Stimulated activated naive CD8-positive, alpha-beta T cell treated with anti-CD3 and anti-CD28 coated beads, Interleukin-15, amount 100 ng/mL, for 72 hours (primary cell): ENCODE results near the gene RNF151.
A peak's percentile ranks its signal among the peaks of the same experiment; 100 is the strongest.

ENCODE experiments used
- ATAC-seq: fragments of 150-1000 bp; cut with Tn5 transposase; 2 replicates; pipeline ENCODE4 v1.10.0; 2021; ENCODE audit warnings: mild to moderate bottlenecking, moderate library complexity
- DNase-seq, 2 donors: peaks; one replicate each; pipeline ENCODE4 v3.0.0; 2021 to 2022
- H3K27ac Mint-ChIP-seq, 2 donors: one replicate each; pipeline ENCODE4 v1.8.0; 2022; ENCODE audit warnings: mild to moderate bottlenecking in 2 of 2, mixed read lengths in 2 of 2, moderate library complexity in 2 of 2
- H3K27me3 Mint-ChIP-seq: one replicate; pipeline ENCODE4 v1.8.0; 2022; ENCODE audit warnings: mixed read lengths
- H3K4me1 Mint-ChIP-seq: one replicate; pipeline ENCODE4 v1.8.0; 2022; ENCODE audit warnings: mild to moderate bottlenecking, mixed read lengths
- H3K4me3 Mint-ChIP-seq, 2 donors: one replicate each; pipeline ENCODE4 v1.8.0; 2022; ENCODE audit warnings: mild to moderate bottlenecking in 2 of 2, mixed read lengths in 2 of 2, moderate library complexity in 1 of 2
- H3K9me3 Mint-ChIP-seq, 2 donors: one replicate each; pipeline ENCODE4 v1.8.0; 2022; ENCODE audit warnings: mixed read lengths in 2 of 2

RNF151 gene

DNA sequence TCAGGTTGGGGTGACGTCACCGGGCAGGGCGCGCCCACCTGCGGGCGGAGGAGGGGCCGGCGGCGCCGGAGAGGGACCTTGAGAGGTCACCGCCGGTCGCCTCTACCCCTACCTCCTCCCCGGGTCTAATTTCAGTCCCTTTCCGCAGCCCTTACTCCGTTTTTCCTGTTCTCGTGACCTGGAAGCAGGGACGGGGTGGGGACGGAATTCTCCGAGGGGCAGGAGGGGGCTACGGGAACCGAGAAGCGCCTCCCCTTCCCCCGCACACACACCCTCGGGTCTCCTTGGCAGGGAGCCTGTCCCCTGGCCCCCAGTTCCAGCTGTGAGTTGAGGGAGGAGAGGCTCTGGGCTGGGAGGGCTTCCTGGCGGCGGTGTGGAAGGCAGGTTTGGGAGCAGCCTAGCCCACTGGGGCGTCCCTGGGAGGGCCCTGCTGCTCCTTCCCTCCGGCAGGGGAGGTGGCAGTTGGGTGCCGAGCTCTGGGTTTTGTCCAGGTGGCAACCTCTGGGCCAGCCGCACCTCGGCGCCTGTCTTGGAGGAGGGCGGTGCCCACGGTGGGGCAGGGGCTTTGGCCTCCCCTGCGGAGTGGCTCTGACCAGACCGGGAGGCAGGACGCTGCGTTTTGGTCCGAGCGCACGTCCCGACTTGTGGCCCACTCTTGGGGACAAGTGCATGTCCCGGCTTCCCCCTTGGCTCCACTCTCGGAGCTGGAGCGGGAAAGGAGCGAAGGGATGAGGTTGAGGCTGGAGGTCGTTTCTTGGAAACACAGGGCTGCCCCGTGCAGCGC, 23.9 kb downstream of the RNF151 start:
- Mint-ChIP-seq H3K4me1 (peaks cover 40% of the 10 kb centered on the region), H3K9me3 (no peaks in the 10 kb centered on the region), H3K27ac (peak overlapping the region; percentile 54 to 76), H3K4me3 (peak overlapping the region; percentile 83 to 89), H3K27me3 (peaks cover 27% of the 10 kb centered on the region)
- DNase-seq = peak; percentile 43 to 50
- peak; percentile 18 for ATAC-seq

DNA sequence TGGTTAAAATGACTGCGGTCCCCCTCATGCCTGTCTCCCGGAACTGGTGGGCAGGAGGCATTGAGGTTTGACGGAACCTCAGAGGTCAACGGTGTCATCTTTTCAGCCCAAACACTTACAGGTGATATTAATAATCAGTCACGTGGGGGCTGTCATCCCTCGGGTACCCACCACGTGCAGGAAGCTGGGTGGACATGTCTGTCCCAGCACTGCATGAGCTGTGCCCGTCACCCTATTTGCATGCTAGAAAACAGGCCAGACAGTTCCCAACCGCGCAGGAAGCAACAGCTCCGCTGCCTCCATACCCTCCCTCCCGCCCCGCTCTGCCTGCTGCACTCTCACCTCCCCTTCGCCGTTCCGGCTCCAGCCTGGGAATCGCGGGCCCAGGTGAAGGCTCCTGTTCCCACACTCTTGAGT, 24.5 kb downstream of the RNF151 start:
- peak overlapping the region; percentile 54 to 76 for H3K27ac Mint-ChIP-seq
- peaks cover 27% of the 10 kb centered on the region for H3K27me3 Mint-ChIP-seq
- H3K4me1 Mint-ChIP-seq = peaks cover 37% of the 10 kb centered on the region
- H3K9me3 Mint-ChIP-seq = no peaks in the 10 kb centered on the region
- H3K4me3 Mint-ChIP-seq = peak overlapping the region; percentile 83 to 89
- peak; percentile 59 to 79 for DNase-seq
- peak; percentile 69 for ATAC-seq

DNA sequence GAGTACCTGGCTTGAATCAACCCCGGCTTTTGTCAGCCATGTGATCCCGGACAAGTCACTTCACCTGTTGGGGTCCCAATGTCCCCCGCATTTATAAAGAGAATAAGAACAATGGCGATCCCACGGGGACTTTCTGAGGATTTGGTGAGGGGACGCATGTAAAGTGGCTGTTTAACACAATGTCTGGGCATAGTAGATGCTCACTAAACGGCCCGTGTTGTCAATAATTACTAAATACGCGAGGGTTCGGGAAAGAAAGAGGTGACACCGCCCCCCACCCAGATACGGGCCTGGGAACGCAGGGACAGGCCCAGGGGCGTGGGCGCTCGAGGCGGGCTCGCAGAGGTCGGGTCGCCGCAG, 24.9 kb downstream of the RNF151 start:
- peaks cover 37% of the 10 kb centered on the region for H3K4me1 Mint-ChIP-seq
- peaks cover 27% of the 10 kb centered on the region for H3K27me3 Mint-ChIP-seq
- H3K4me3 Mint-ChIP-seq = peak overlapping the region; percentile 83 to 89
- no peaks in the 10 kb centered on the region for H3K9me3 Mint-ChIP-seq
- DNase-seq = no peak
- ATAC-seq = no peak
- H3K27ac Mint-ChIP-seq = peak overlapping the region in 1 of 2 donors; percentile 54

DNA sequence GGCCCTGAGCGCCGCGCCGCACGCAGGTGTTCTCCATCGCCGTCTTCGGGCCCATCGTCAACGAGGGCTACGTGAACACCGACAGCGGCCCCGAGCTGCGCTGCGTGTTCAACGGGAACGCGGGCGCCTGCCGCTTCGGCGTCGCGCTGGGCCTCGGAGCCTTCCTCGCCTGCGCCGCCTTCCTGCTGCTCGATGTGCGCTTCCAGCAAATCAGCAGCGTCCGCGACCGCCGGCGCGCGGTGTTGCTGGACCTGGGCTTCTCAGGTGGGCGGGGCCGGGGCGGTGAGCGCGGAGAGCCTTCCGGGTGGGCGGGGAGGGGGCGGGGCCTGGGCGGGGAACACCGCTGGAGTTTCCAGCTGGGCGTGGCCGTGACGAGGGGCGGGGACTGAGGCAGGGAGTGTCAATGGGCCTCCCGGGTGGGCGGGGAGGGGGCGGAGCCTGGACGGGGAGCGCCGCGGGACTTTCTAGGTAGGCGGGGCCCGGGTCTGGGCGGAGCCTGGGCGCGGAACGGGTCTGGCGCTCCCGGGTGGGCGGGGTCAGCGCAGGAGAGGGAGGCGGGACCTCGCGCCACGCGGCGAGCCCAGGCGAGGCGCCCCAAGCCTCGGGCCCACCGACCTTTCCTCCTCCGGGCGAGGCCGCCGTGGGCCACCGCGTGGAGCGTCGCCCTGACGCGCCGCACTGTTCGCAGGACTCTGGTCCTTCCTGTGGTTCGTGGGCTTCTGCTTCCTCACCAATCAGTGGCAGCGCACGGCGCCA, 25.5 kb downstream of the RNF151 start:
- H3K4me3 Mint-ChIP-seq = peak overlapping the region; percentile 83 to 89
- ATAC-seq (peak; percentile 72), DNase-seq (peak; percentile 94 to 95)
- peaks cover 27% of the 10 kb centered on the region for H3K27me3 Mint-ChIP-seq
- no peaks in the 10 kb centered on the region for H3K9me3 Mint-ChIP-seq
- no peak overlapping the region for H3K27ac Mint-ChIP-seq
- H3K4me1 Mint-ChIP-seq = peaks cover 43% of the 10 kb centered on the region

DNA sequence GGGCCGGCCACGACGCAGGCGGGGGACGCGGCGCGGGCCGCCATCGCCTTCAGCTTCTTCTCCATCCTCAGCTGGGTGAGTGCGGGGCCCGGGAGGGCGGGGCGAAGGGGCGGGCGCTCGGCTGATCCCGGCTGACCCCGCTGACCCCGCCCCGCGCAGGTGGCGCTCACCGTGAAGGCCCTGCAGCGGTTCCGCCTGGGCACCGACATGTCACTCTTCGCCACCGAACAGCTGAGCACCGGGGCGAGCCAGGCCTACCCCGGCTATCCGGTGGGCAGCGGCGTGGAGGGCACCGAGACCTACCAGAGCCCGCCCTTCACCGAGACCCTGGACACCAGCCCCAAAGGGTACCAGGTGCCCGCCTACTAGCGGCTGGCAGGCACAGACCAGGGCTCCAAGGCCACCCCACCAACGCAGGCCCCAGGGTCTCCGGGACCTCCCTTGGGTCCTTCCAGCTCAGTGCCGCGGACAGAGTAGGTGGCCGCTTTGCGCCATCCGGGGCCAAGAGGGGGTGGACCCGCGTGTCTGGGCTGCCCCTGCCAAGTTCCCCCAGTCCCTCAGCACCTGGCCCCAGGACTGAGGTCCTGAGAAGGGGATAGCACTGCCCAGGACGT, 26.2 kb downstream of the RNF151 start:
- H3K4me3 Mint-ChIP-seq = no peak overlapping the region
- H3K27me3 Mint-ChIP-seq = peaks cover 26% of the 10 kb centered on the region
- H3K4me1 Mint-ChIP-seq = peaks cover 46% of the 10 kb centered on the region
- H3K9me3 Mint-ChIP-seq = no peaks in the 10 kb centered on the region
- DNase-seq (no peak), ATAC-seq (no peak)
- no peak overlapping the region for H3K27ac Mint-ChIP-seq

DNA sequence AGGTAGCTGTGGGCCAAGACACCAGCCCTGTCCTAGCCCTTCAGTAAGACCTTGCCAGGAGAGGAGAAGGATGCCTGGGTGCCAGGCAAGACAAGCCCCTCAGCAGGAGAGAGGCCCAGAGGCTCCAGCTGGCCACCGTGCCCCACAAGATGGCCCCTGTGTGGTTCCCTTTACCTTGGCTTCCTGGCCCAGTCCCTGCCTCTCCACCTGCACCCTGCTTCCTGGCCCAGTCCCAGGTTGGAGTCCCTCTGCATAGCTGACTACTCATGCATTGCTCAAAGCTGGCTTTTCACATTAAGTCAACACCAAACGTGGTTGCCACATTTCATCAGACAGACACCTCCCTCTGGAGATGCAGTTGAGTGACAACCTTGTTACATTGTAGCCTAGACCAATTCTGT, 27.1 kb downstream of the RNF151 start:
- peak overlapping the region; percentile 19 to 54 for H3K27ac Mint-ChIP-seq
- H3K9me3 Mint-ChIP-seq = no peaks in the 10 kb centered on the region
- ATAC-seq (peak; percentile 10), DNase-seq (peak in 1 of 2 donors; percentile 44)
- H3K4me3 Mint-ChIP-seq = no peak overlapping the region
- H3K4me1 Mint-ChIP-seq = peaks cover 46% of the 10 kb centered on the region
- peaks cover 17% of the 10 kb centered on the region for H3K27me3 Mint-ChIP-seq

DNA sequence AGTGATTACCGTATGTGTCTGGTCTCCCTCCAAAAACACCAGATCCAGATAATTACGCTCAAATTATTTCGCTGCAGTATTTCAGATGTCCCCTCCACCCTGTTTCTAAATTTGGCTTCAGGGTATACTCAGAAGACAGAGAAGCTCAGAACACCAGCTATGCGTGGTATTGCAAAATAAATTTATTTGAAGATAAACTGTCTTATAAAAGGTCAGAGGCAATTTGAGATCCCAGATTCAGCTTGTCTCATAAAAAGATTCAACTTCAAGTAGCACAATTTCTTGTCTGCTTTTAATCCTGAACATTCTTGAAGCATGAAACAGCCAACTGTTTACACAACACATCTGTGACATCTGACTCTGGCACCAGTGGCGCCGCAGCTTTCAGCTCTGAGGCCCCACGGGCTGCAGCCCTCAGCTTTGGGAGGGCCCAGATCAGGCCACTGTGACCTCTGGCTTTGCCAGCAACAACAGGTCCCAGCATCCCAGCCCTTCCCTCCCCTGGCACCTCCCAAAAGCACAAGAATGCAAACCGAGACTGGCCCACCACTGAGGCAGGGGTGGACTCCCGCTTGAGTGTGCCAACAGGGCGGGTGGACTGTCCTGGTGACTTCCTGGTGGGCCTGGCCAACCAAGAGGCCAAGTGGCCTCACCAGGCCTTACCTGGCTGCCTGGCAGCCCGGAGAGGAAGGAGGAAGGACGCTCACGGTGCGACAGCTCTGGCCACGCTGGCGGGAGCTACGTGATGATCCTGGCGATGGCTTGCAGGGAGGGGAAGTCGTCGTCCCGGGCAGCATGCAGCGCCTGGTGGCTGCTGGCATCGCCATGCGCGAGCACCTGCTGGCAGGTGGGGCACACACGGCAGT, 31.1 kb downstream of the RNF151 start:
- no peak for ATAC-seq
- Mint-ChIP-seq H3K4me3 (no peak overlapping the region), H3K27me3 (no peaks in the 10 kb centered on the region), H3K4me1 (peaks cover 25% of the 10 kb centered on the region), H3K9me3 (no peaks in the 10 kb centered on the region), H3K27ac (peak overlapping the region in 1 of 2 donors; percentile 49)
- DNase-seq = no peak

DNA sequence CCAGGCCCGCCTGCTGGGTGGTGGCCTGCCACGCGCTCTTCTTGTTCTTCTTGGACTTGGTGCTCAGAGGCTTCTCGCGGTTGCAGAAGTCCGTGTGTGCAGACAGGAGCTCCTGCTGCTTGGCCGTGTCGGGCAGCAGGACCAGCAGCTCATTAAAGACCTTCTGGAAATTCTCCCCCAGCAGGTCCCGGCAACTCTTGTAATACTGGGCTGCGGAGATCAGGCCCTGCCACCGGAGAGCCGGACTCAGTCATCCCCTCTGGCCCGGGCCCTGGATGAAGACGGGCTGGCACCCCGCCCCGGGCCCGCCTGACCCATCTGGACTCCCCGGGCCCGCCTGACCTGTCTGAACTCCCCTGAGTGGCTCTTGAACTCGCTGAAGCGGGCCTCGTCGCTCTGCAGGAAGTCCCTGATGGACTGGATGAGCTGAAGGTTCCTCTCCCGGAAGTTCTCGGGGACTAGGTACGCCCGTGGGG, 31.7 kb downstream of the RNF151 start:
- H3K4me3 Mint-ChIP-seq = no peak overlapping the region
- DNase-seq (no peak), ATAC-seq (no peak)
- no peaks in the 10 kb centered on the region for H3K9me3 Mint-ChIP-seq
- no peak overlapping the region for H3K27ac Mint-ChIP-seq
- H3K27me3 Mint-ChIP-seq = no peaks in the 10 kb centered on the region
- H3K4me1 Mint-ChIP-seq = peaks cover 22% of the 10 kb centered on the region

DNA sequence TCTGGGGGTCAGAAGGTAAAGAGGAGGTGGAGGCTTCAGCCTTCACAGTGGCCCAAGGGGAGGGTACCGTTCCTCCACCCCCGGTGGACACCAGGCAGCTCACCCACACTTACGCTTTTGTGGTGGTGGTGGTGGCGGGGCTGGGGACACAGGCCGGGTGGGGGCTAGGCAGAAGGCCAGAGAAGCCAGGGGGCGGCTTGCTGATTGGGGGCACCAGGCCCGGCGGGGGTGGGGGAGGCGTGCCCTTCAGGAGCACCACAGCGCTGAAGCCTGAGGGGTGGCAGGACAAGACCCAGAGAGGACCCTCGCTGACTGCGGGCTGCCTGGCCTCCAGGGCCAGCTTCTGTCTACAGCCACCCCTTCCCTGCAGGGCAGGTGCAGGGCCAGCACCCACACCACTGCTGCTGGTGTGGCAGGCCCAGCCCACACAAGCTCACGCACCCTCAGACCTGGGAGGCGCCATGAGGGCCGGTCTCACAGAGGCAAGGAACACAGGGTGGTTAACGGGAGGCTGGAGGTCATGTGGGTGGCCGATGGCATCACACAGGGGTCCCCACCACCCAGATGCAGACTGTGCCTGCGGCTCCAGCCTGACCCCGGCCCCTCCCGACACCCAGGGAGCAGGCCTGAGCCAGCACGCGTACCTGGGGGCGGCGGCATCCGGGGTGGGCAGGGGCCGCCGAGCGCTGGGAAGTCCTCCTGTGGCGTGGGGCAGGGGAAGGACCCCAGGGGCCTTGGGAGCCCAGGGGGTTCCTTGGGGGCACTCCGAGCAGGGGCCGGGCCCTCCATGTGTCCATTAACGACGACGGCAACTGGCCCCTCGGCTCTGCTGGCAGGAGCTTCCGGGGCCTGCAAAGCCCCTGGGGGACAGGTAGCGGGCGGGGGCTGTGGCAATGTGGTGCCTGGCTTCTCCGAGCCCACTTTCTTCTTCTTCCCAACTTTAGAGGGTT, 32.5 kb downstream of the RNF151 start:
- Mint-ChIP-seq H3K9me3 (no peaks in the 10 kb centered on the region), H3K4me3 (no peak overlapping the region), H3K27me3 (no peaks in the 10 kb centered on the region), H3K4me1 (peaks cover 19% of the 10 kb centered on the region), H3K27ac (peak overlapping the region in 1 of 2 donors; percentile 76)
- DNase-seq (no peak), ATAC-seq (no peak)

DNA sequence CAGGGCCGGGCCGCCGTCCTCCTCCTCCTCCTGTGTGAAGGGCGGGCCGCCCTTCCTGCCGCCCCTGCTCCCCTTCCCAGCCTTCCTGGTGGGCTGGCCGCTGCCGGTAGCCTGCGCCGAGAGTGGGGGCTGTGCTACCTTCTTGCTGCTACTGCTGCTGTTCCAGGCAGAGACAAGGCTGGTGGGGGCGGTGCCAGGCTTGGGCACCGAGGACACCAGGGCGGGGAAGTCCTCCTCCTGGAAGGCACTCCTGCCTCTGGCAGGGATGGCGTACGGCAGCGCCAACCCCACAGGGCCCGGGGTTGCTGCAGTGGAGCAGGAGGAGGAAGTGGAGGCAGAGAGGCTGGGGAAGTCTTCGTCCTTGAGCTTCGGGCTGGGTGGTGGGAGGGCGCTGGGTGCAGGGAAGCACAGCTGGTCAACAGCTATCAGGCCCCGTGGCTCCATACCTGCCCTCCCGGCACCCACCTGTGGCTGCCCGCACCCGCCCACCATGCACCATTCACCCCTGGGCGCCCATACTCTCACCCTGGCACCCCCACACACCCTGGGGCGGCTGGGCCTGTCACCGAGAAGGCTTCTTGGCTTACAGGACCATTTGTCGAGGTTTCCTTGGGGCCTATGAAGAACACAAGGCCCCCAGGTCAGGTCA, 33.3 kb downstream of the RNF151 start:
- Mint-ChIP-seq H3K27ac (no peak overlapping the region), H3K4me1 (peaks cover 28% of the 10 kb centered on the region), H3K9me3 (no peaks in the 10 kb centered on the region), H3K4me3 (no peak overlapping the region), H3K27me3 (no peaks in the 10 kb centered on the region)
- ATAC-seq (no peak), DNase-seq (no peak)

DNA sequence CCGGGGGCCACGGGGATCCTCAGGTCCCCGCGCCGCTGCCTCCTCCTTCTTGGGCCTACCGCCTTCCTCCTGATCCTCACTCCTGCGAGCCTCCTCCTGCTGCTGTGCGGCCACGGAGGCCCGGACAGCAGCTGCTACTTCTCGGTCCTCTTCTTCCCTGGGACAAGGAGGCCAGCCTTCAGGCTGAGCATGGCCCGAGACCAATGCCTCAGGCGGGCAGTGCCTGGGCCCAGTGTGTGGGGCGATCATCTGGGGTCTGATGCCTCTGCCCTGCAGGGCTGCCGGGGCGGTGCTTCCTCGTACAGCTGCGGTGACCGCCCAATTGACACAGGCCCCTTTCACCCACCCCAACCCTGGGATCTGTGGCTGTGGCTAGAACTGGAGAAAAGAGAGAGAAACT, 34.4 kb downstream of the RNF151 start:
- Mint-ChIP-seq H3K27ac (peak overlapping the region in 1 of 2 donors; percentile 45), H3K27me3 (no peaks in the 10 kb centered on the region)

DNA sequence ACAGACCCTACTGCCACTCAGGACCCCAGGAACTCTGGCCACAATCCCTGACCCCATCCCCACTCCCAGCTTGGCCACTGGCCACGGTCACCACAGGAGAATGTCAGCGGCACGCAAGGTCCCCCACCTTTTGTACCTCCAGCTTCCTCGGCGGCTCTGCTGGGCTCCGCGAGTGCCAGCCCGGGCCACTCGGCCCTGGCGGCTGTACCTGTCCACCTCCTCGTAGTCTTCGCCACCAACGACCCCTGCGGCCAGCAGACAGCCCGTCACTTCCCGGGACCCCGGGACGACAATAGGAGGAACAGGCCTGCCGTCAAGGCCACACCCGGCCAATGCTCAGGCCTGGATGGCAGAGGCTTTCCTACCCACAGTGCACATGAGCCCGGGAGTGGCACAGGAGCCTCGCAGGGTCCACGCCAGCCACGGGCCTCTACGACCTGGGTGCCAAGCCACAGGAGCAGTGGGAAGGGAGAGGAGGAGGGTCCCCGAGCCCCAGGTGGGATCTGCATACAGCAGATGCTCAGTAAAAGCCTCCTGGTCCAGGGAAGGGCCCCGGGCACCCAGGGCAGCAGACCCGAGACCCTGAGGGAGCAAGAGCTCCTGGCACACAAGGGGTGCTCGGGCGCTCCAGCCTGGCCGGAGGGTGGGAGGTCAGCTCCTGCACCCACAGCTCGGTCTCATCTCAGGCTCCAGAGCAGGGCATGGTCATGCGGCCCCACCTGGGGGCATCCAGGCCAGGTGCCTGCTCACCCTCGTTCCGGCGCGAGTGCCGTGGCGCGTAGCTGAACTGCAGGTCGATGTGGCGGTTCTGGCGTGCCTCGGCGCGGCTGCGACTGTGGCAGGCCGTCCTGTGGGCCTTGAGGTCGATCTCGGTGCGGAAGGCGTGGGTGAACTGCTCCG, 35.0 kb downstream of the RNF151 start:
- H3K4me1 Mint-ChIP-seq = peaks cover 36% of the 10 kb centered on the region

More for the DNA sequence above, 34.4 kb downstream of the RNF151 start:
- no peak for DNase-seq
- Mint-ChIP-seq H3K4me3 (no peak overlapping the region), H3K4me1 (peaks cover 36% of the 10 kb centered on the region), H3K9me3 (no peaks in the 10 kb centered on the region)
- no peak for ATAC-seq

More for the DNA sequence above, 35.0 kb downstream of the RNF151 start:
- ATAC-seq = no peak
- no peaks in the 10 kb centered on the region for H3K9me3 Mint-ChIP-seq
- no peak overlapping the region for H3K27ac Mint-ChIP-seq
- H3K27me3 Mint-ChIP-seq = no peaks in the 10 kb centered on the region
- no peak for DNase-seq
- H3K4me3 Mint-ChIP-seq = no peak overlapping the region
